OCI-LY3 (cell line): ENCODE results near the gene MYH16.

ENCODE experiments used
- EZH2phosphoT487 ChIP-seq: fragments of 200-600 bp; shearing (Covaris generic); IDR thresholded peaks from 2 replicates; pipeline ENCODE4 v1.6.1; 2018; ENCODE audit warnings: antibody characterized with exemption, mixed run types, low read depth
- TF ChIP-seq, protein P1 (sequence below): fragments of 200-600, 300-600 bp; sonication (generic); IDR thresholded peaks from 2 replicates; pipeline ENCODE4 v1.5.1; 2014; ENCODE audit warnings: antibody characterized with exemption, low read length, low read depth

GRCh38 chr7:99255463-99255862 lies 17.2 kb upstream of the MYH16 start:
- TF ChIP-seq, protein P1, sequence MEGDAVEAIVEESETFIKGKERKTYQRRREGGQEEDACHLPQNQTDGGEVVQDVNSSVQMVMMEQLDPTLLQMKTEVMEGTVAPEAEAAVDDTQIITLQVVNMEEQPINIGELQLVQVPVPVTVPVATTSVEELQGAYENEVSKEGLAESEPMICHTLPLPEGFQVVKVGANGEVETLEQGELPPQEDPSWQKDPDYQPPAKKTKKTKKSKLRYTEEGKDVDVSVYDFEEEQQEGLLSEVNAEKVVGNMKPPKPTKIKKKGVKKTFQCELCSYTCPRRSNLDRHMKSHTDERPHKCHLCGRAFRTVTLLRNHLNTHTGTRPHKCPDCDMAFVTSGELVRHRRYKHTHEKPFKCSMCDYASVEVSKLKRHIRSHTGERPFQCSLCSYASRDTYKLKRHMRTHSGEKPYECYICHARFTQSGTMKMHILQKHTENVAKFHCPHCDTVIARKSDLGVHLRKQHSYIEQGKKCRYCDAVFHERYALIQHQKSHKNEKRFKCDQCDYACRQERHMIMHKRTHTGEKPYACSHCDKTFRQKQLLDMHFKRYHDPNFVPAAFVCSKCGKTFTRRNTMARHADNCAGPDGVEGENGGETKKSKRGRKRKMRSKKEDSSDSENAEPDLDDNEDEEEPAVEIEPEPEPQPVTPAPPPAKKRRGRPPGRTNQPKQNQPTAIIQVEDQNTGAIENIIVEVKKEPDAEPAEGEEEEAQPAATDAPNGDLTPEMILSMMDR = no peak
- TF ChIP-seq EZH2phosphoT487 = no peak
